ENCODE results near the gene FAM135A.
"Not testable (repeated sequence)": the region's sequence is repeated elsewhere in the genome, so short reads cannot be mapped to it uniquely, and the experiment has no call there.

FAM135A gene

GRCh38 chr6:70551566-70551965 lies 138.3 kb downstream of the FAM135A start:
- DNase-seq: no peak

GRCh38 chr6:70552286-70552940 lies 139.1 kb downstream of the FAM135A start:
- DNase-seq: not testable (repeated sequence)

GRCh38 chr6:70552974-70553373 lies 139.7 kb downstream of the FAM135A start:
- no peak for DNase-seq

- no peak for DNase-seq
Observed at GRCh38 chr6:70557998-70558397, 144.7 kb downstream of the FAM135A start.

- not testable (repeated sequence) for DNase-seq
Observed at GRCh38 chr6:70562401-70562800, 149.1 kb downstream of the FAM135A start.

- peak; percentile 57 for DNase-seq
Observed at GRCh38 chr6:70563530-70563929, 150.2 kb downstream of the FAM135A start.

GRCh38 chr6:70566751-70567382 lies 153.6 kb downstream of the FAM135A start, which contains the start of gene SDHAF4:
Gene SDHAF4, plus strand, starts transcription at chr6:70566930. Its CDS starts 11 bp downstream, at chr6:70566941.
- peak; percentile 88 for DNase-seq

- DNase-seq: no peak
Observed at GRCh38 chr6:70574643-70575042, 161.3 kb downstream of the FAM135A start.

- DNase-seq: no peak
Observed at GRCh38 chr6:70575899-70576495, 162.7 kb downstream of the FAM135A start.

GRCh38 chr6:70586114-70586513 lies 172.8 kb downstream of the FAM135A start:
- DNase-seq: no peak

GRCh38 chr6:70590400-70590799 lies 177.1 kb downstream of the FAM135A start:
- no peak for DNase-seq

- no peak for DNase-seq
Observed at GRCh38 chr6:70592391-70593117, 179.2 kb downstream of the FAM135A start.

- DNase-seq: no peak
Observed at GRCh38 chr6:70593118-70593486, 179.8 kb downstream of the FAM135A start.

GRCh38 chr6:70599187-70599586 lies 185.9 kb downstream of the FAM135A start:
- no peak for DNase-seq

GRCh38 chr6:70601014-70601413 lies 187.7 kb downstream of the FAM135A start:
- DNase-seq: no peak

- DNase-seq: no peak
Observed at GRCh38 chr6:70604254-70604653, 190.9 kb downstream of the FAM135A start.

- DNase-seq: not testable (repeated sequence)
Observed at GRCh38 chr6:70607371-70607770, 194.1 kb downstream of the FAM135A start.

GRCh38 chr6:70609181-70609580 lies 195.9 kb downstream of the FAM135A start:
- DNase-seq: not testable (repeated sequence)

All from fibroblast of skin of right biceps (primary cell).